HG02610 (cell line): ENCODE data around the gene MPHOSPH8.
"Not testable (repeated sequence)": the region's sequence is repeated elsewhere in the genome, so short reads cannot be mapped to it uniquely, and the experiment has no call there.

Experiments used
- ATAC-seq: cut with Tn5 transposase; IDR thresholded peaks from one replicate; pipeline ENCODE4 v1.9.1; 2021; ENCODE audit warnings: mild to moderate bottlenecking, moderate library complexity; ENCODE audit not compliant: unreplicated experiment

The MPHOSPH8 gene

DNA sequence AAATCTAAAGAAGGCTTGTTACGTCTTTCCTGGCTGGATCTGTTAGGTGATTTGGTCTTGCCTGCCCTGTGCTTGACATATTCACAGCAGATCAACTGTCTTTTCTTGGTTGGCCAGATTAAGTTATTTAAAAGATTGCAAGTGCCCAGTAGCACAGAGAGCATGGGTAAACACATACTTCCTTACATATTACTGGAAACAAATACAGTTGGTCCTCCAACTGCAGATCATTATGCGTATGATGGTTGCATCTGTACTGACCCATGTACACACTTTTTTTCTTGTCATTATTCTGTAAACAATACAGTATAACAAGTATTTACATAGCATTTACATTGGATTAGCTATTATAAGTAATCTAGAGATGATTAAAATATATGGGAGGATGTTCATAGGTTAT lies 9.2 kb upstream of the MPHOSPH8 start:
- ATAC-seq, result no peak

DNA sequence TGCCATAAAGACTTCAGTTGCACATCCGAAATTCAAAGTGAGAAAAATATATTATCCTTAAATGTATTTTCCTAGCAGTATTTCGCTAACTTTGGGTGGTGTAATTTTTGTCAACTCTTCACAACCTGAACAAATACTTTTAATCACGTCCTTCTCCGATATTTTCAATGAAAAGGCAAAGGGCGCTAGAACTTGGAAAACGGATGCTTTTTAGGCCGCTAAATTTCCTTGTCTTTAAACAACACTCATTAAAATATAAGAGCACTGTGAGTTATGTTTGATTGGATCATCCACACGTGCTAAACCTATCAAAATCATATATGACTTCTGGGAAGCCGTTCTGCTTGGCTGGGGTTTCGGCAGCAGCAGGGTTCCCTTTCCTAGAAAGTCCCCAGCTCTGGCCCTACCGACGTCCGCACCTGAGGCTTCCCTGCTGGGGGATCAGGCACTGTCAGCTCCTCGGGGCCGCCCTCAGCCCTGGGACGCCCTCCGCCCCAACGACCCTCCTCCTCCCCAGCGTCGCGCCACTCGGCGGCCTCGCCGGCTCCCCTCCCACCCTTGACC lies 462 bp upstream of the MPHOSPH8 start:
- ATAC-seq, result no peak

GRCh38 chr13:19634256-19634740 lies 839 bp downstream of the MPHOSPH8 start:
- no peak for ATAC-seq

- ATAC-seq, result not testable (repeated sequence)
These were observed 2.5 kb downstream of the MPHOSPH8 start for GRCh38 chr13:19635926-19636325.

GRCh38 chr13:19643652-19644051 lies 10.2 kb downstream of the MPHOSPH8 start:
- no peak for ATAC-seq

GRCh38 chr13:19645000-19645399 lies 11.5 kb downstream of the MPHOSPH8 start:
- peak; percentile 83 for ATAC-seq

DNA sequence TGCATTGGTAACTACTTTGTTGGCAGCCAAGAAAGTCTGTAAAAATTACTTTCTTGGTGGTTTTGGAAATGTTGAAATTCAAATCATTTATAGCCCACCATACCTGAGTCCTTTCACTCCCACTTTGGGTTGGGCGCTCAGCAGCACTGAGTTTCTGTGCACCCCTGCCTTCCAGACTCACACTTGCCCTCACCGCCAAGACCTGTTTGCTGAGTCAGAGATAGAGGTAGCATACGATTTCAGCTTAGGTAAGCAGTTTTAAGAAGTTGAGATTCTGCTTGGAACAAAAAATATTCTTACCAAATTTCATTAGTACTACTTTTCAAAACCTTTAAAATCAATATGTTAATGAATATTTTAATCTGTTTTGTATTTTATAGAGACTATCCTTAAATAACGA lies 12.6 kb downstream of the MPHOSPH8 start:
- no peak for ATAC-seq

GRCh38 chr13:19650742-19651141 lies 17.3 kb downstream of the MPHOSPH8 start:
- ATAC-seq, result no peak

- ATAC-seq, result no peak
These were observed 24.6 kb downstream of the MPHOSPH8 start for GRCh38 chr13:19657872-19658591.

GRCh38 chr13:19658831-19659230 lies 25.4 kb downstream of the MPHOSPH8 start:
- ATAC-seq, result no peak

- ATAC-seq, result no peak
These were observed 27.7 kb downstream of the MPHOSPH8 start for GRCh38 chr13:19661126-19661525.

DNA sequence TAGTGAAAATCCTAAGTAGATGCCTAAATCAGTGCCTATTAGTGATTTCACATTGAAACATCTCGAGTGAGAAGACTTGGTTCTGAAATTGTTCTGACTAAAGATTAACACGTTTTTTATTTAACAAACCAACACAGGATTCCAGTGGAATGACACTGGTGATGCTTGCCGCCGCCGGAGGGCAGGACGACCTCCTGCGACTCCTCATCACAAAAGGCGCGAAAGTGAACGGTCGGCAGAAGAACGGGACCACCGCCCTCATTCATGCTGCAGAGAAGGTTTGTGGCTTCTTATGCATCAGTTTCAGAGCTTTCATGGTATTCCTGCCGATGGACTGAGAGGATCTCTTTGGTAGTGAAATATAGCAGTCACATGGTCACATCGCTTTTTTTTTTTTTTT lies 28.1 kb downstream of the MPHOSPH8 start:
- no peak for ATAC-seq

GRCh38 chr13:19663416-19663979 lies 30.0 kb downstream of the MPHOSPH8 start:
- ATAC-seq, result no peak

- ATAC-seq, result no peak
These were observed 31.2 kb downstream of the MPHOSPH8 start for GRCh38 chr13:19664481-19665230.

DNA sequence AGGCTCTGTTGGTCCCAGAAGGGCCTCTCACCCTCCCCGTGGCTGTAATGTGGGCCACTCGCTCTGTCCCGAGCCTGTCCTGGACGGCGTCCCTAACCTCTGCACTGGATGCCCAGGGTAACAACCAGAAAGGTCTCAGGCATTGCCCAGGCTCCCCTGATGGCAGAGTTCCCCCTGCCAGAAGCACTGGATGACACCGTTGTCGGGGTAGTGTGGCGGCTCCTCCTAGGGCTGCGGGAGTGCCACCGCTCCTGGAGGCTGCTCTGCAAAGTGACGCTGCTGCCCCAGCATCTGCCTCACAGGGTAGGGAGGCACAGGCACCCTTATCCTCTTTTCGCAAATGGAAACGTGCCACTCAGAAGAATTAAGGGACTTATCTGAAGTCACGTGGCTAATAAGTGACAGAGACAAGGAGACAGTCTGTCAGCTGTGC lies 32.0 kb downstream of the MPHOSPH8 start:
- ATAC-seq, result no peak

- ATAC-seq, result no peak
These were observed 35.3 kb downstream of the MPHOSPH8 start for GRCh38 chr13:19668778-19669177.

DNA sequence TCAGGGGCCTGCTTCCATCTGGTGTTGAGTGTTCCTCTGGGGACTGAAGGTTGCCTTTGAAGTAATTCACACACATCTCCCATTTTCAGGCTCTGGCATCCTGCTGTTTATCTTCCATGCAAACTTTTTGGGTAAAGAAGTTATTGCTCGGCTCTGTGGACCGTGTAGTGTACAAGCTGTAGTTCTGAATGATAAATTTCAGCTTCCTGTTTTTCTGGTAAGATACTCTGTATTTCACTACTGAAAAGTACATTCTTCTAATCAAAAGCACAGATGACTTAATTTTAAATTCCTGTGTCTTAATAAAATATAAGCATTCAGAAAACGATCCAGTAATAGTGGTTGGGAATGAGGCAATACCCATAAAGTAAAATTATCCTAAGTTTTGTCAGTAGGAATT lies 36.7 kb downstream of the MPHOSPH8 start:
- ATAC-seq, result no peak

DNA sequence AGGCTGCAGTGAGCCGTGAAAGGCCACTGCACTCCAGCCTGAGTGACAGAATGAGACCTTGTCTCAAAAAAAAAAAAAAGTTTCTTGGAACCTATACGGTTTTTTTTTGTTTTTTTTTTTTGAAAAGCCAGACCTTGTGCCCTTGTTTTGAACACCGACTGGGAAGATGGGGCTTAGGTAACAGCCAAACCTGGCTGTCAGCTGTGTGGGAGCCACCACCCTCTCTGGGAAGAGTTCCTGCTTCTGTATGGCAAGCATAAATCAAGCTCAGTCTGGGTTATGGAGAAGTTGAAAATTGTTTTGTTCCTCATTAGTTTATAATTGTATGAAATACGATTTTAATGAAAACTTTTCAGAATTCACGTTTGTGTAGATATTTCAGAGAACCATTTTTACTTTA lies 39.5 kb downstream of the MPHOSPH8 start:
- no peak for ATAC-seq

GRCh38 chr13:19673473-19674430 lies 40.3 kb downstream of the MPHOSPH8 start:
- no peak for ATAC-seq

DNA sequence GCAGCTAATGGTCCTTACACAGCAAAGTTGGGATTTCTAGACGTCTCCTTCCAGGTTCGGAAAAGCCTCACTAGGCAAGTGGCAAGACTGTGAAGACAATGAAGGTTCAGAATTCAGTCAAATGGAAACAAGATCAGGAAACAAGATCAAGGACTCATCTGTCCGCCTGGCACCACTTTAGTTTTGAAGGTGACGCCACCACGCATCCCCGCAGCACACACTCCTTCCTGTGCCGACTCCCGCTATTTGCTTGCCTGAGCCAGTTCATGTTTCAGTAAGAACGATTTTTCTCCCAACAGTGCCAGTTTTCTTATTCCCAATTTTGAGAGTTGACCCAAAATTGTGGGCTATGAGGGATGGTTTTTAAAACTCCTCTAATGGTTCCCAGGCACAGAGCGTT lies 41.4 kb downstream of the MPHOSPH8 start:
- no peak for ATAC-seq
